A549 treated with DMSO at 1 μM for 4 hours (cell line): ENCODE results near the gene PIGR. TPM values are rescaled to one million over a fixed set of nuclear protein-coding genes. Genes with fewer than 3 reads are reported as not detected.

Experiments used
- total RNA-seq: library from RNA; stranded (reverse); fragments of 200-300 nt; extraction: Qiagen RNA extraction; gene quantifications from 5 replicates; pipeline ENCODE4 v1.2.3, GENCODE V29; 2022; ENCODE audit warnings: low read depth

Gene PIGR
- total RNA-seq = 0.23 TPM in 1 of 5 replicates, not detected in the others

GRCh38 chr1:206946261-206946660, at the start of gene PIGR:
Gene PIGR (minus strand): TSS chr1:206946466. CDS start chr1:206940531, 5,935 bp downstream.

GRCh38 chr1:206970446-206970845, 24.2 kb upstream of the PIGR start, which contains the start of gene FCAMR:
Gene FCAMR (minus strand): TSS chr1:206970460. CDS start chr1:206970125, 335 bp downstream.

GRCh38 chr1:206921772-206922265, 24.4 kb downstream of the PIGR start, which contains the start of gene FCMR:
Gene FCMR (minus strand): TSS chr1:206921941. CDS start chr1:206921854, 87 bp downstream.

GRCh38 chr1:206897175-206897574, 49.1 kb downstream of the PIGR start, which contains the start of gene IL24:
Gene IL24 (plus strand): TSS chr1:206897443. CDS start chr1:206897833, 390 bp downstream.

Other genes with a start within 250 kb of the PIGR start
- not detected in 5 replicates for gene IL19, start 175.7 kb downstream of the PIGR start, total RNA-seq
- gene IL10, start 174.0 kb downstream of the PIGR start, total RNA-seq = not detected in 5 replicates
- not detected in 5 replicates for gene IL20, start 80.8 kb downstream of the PIGR start, total RNA-seq
- gene IL24, start 49.0 kb downstream of the PIGR start, total RNA-seq = 0.16 to 0.44 TPM (median 0.40 TPM) in 5 replicates
- gene FCMR, start 24.5 kb downstream of the PIGR start, total RNA-seq = 4.0 to 6.3 TPM (median 4.4 TPM) in 5 replicates
- 0.08 TPM in 1 of 5 replicates, not detected in the others for gene FCAMR, start 24.0 kb upstream of the PIGR start, total RNA-seq
- 2.5 to 3.4 TPM (median 3.2 TPM) in 5 replicates for gene C1orf116, start 86.3 kb upstream of the PIGR start, total RNA-seq
- 5.4 to 8.0 TPM (median 6.9 TPM) in 5 replicates for gene YOD1, start 104.7 kb upstream of the PIGR start, total RNA-seq
- gene PFKFB2, start 106.8 kb upstream of the PIGR start, total RNA-seq = 5.7 to 7.5 TPM (median 6.9 TPM) in 5 replicates
- 0.99 to 1.5 TPM (median 1.1 TPM) in 5 replicates for gene C4BPB, start 142.4 kb upstream of the PIGR start, total RNA-seq
- gene C4BPA, start 157.8 kb upstream of the PIGR start, total RNA-seq = 0.48 to 1.0 TPM (median 0.64 TPM) in 5 replicates